Left lung (tissue), 10 donors: Measurements from ENCODE around the gene HOATZ. TPM values are rescaled to one million over a fixed set of nuclear protein-coding genes. Genes with fewer than 3 reads are reported as not detected.

Experiments
- ATAC-seq: fragments of 200-7000 bp; cut with Tn5 transposase; one replicate; pipeline ENCODE4 v1.9.1; 2020; ENCODE audit warnings: moderate library complexity
- DNase-seq, 4 donors: peaks; one replicate each; pipeline ENCODE4 v3.0.0-alpha.2; 2013 to 2020
- H3K27ac ChIP-seq, 2 donors: fragments of 200-600 bp; sonication (generic) in 1 of 2; one replicate each; pipeline versions ENCODE4 v1.5.0 to v1.8.0; 2020 to 2021
- H3K27me3 ChIP-seq, 2 donors: fragments of 200-600 bp; sonication (generic) in 1 of 2; one replicate each; pipeline versions ENCODE4 v1.5.0 to v1.8.0; 2020 to 2021
- H3K36me3 ChIP-seq, 2 donors: fragments of 200-600 bp; sonication (generic) in 1 of 2; one replicate each; pipeline versions ENCODE4 v1.5.0 to v1.8.0; 2020 to 2021
- H3K4me1 ChIP-seq, 2 donors: fragments of 200-600 bp; one replicate each; pipeline ENCODE4 v1.8.0; 2021
- H3K4me3 ChIP-seq, 2 donors: fragments of 200-600 bp; sonication (generic) in 1 of 2; one replicate each; pipeline versions ENCODE4 v1.5.0 to v1.8.0; 2020 to 2021; ENCODE audit warnings: mild to moderate bottlenecking in 1 of 2
- H3K9me3 ChIP-seq, 2 donors: fragments of 200-600 bp; sonication (generic) in 1 of 2; one replicate each; pipeline versions ENCODE4 v1.5.0 to v1.8.0; 2020 to 2021
- intact Hi-C, 2 donors: fragments of 100-400 bp; cut with DNase I; formaldehyde crosslinking; loops; one replicate each; pipeline versions ENCODE4 v1.11.2 to v1.14.2; 2022
- polyA plus RNA-seq, 6 donors: library from polyadenylated mRNA; unstranded; fragments of 120-200 nt; gene quantifications; one replicate each; pipeline ENCODE4 v1.2.1, GENCODE V29; 2013; ENCODE audit not compliant: insufficient read length in 6 of 6
- total RNA-seq, 2 donors: library from RNA; stranded (reverse); fragmentation: NEBNext Ultra II Directional; extraction: Animal tissue kit (Norgen Biotek cat#: 25700); gene quantifications; one replicate each; pipeline ENCODE4 v1.2.1, GENCODE V29; 2021
- TF ChIP-seq, protein P1 (sequence below), 2 donors: fragments of 200-600 bp; sonication (generic) in 1 of 2; IDR thresholded peaks; one replicate each; pipeline versions ENCODE4 v1.5.0 to v1.8.0; 2021; ENCODE audit warnings: antibody characterized with exemption in 2 of 2
- donor health status: DM: no; HTN: yes; CAD: no.
- donor health status: DM: no; HTN: no; CAD: no.

The HOATZ gene
- total and polyA plus RNA-seq, 8 donors: 2.0 to 13.7 (median 8.5) TPM; not detected in 1

DNA sequence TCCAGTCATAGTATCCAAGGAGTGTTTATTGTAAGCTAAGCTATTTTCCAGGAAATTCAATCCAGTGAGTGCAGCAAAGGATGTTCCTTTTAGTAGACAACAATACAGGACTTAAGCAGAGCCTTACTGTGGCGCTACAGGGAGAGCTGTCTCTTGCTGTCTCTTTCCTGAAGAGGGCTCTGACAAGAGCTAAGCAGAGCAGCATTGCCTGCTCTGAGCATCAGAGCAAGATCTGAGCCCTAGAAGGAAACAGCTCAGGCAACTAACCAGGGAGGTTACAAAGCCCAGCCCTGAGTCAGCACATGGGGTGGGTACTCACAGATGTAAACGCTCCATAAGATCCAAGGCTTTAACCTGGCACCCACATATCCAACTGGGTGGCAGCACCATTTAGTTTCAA lies 33.9 kb downstream of the HOATZ start:
- ATAC-seq: no peak

DNA sequence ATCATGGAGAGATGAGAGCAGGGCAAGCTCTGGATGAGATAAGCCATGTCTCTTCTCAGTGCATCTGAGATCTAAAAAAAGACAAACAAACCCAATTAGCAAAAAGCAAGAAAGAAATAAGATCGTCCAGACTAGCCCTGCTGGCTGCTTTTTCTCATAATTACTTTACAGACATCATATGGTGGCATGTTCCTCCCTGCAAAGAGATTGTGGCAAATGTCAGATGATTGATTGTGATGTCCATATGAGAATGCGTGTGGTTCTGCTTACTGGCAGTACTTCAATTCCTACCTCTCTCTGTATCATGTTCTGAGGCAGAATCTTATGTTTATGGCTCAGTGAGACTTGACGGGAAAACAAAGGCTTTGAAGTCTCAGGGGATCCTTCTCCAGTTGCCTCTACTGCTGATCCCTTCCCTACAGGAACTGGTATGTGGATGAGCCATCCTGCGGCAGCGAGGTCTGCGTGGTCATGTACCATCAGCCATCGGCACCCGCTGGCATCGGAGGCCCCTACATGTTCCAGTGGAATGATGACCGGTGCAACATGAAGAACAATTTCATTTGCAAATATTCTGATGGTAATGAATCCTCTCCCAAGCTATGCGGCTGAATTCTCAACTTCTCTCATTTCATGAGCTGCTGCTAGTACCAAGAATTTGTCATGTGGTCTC lies 34.8 kb downstream of the HOATZ start:
- DNase-seq: no peak
- TF ChIP-seq, protein P1, sequence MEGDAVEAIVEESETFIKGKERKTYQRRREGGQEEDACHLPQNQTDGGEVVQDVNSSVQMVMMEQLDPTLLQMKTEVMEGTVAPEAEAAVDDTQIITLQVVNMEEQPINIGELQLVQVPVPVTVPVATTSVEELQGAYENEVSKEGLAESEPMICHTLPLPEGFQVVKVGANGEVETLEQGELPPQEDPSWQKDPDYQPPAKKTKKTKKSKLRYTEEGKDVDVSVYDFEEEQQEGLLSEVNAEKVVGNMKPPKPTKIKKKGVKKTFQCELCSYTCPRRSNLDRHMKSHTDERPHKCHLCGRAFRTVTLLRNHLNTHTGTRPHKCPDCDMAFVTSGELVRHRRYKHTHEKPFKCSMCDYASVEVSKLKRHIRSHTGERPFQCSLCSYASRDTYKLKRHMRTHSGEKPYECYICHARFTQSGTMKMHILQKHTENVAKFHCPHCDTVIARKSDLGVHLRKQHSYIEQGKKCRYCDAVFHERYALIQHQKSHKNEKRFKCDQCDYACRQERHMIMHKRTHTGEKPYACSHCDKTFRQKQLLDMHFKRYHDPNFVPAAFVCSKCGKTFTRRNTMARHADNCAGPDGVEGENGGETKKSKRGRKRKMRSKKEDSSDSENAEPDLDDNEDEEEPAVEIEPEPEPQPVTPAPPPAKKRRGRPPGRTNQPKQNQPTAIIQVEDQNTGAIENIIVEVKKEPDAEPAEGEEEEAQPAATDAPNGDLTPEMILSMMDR (IDR thresholded peaks at IDR 0.05): no peak
- Histone ChIP-seq H3K9me3 (no peaks in the 10 kb centered on the region), H3K36me3 (peaks cover 0 to 7% of the 10 kb centered on the region in 2 donors), H3K4me3 (no peak overlapping the region), H3K4me1 (no peaks in the 10 kb centered on the region), H3K27me3 (no peaks in the 10 kb centered on the region), H3K27ac (no peak overlapping the region)
- intact Hi-C loops: no loop called here
- no peak for ATAC-seq

More for the DNA sequence above, 33.9 kb downstream of the HOATZ start:
- no peak for DNase-seq
- no peaks in the 10 kb centered on the region for H3K4me1 ChIP-seq
- H3K27me3 ChIP-seq: no peaks in the 10 kb centered on the region
- intact Hi-C loops: no loop called here
- H3K9me3 ChIP-seq: no peaks in the 10 kb centered on the region
- TF ChIP-seq, protein P1 (IDR thresholded peaks at IDR 0.05): no peak
- no peak overlapping the region for H3K4me3 ChIP-seq
- peaks cover 0 to 7% of the 10 kb centered on the region in 2 donors for H3K36me3 ChIP-seq
- H3K27ac ChIP-seq: no peak overlapping the region

GRCh38 chr11:111549869-111550203 lies 35.3 kb downstream of the HOATZ start:
- H3K36me3 ChIP-seq: peaks cover 0 to 7% of the 10 kb centered on the region in 2 donors
- intact Hi-C loops: no loop called here

GRCh38 chr11:111550258-111550657 lies 35.7 kb downstream of the HOATZ start:
- Histone ChIP-seq H3K27me3 (no peaks in the 10 kb centered on the region), H3K4me1 (no peaks in the 10 kb centered on the region), H3K27ac (no peak overlapping the region), H3K9me3 (no peaks in the 10 kb centered on the region), H3K36me3 (peaks cover 0 to 3% of the 10 kb centered on the region in 2 donors), H3K4me3 (no peak overlapping the region)
- intact Hi-C loops: no loop called here
- TF ChIP-seq, protein P1 (IDR thresholded peaks at IDR 0.05): no peak
- ATAC-seq: no peak
- no peak for DNase-seq

More at GRCh38 chr11:111549869-111550203, 35.3 kb downstream of the HOATZ start:
- DNase-seq (no peak), ATAC-seq (no peak)
- Histone ChIP-seq H3K4me1 (no peaks in the 10 kb centered on the region), H3K9me3 (no peaks in the 10 kb centered on the region), H3K27ac (no peak overlapping the region), H3K27me3 (no peaks in the 10 kb centered on the region), H3K4me3 (no peak overlapping the region)
- TF ChIP-seq, protein P1 (IDR thresholded peaks at IDR 0.05): no peak

GRCh38 chr11:111554532-111554931 lies 40.0 kb downstream of the HOATZ start:
- DNase-seq (no peak), ATAC-seq (no peak)
- Histone ChIP-seq H3K4me3 (no peak overlapping the region), H3K27ac (no peak overlapping the region), H3K4me1 (peaks cover 0 to 4% of the 10 kb centered on the region in 2 donors), H3K36me3 (no peaks in the 10 kb centered on the region), H3K27me3 (no peaks in the 10 kb centered on the region), H3K9me3 (peaks cover 0 to 6% of the 10 kb centered on the region in 2 donors)
- TF ChIP-seq, protein P1 (IDR thresholded peaks at IDR 0.05): no peak
- intact Hi-C loops: no loop called here
